Trophoblast cell (in vitro differentiated cells and primary cell): ENCODE data around the gene GPR3.

Source experiments
- DNase-seq, 2 donors: peaks; one replicate each; pipeline ENCODE4 v3.0.0-alpha.2; 2016
- H2AFZ ChIP-seq: 2 replicates; pipeline ENCODE4 v1.6.1; 2013; ENCODE audit warnings: low read length, moderate library complexity, mild to moderate bottlenecking; ENCODE audit not compliant: insufficient read depth, poor library complexity
- H2AK5ac ChIP-seq: 2 replicates; pipeline ENCODE4 v1.6.1; 2013; ENCODE audit warnings: mild to moderate bottlenecking, low read length
- H2BK120ac ChIP-seq: 2 replicates; pipeline ENCODE4 v1.6.1; 2013; ENCODE audit warnings: low read length, mild to moderate bottlenecking, moderate library complexity; ENCODE audit not compliant: insufficient read depth, poor library complexity
- H2BK12ac ChIP-seq: 2 replicates; pipeline ENCODE4 v1.6.1; 2013; ENCODE audit warnings: mild to moderate bottlenecking, low read length, moderate library complexity
- H2BK5ac ChIP-seq: 2 replicates; pipeline ENCODE4 v1.6.1; 2013; ENCODE audit warnings: low read length, low read depth, moderate library complexity, mild to moderate bottlenecking; ENCODE audit not compliant: poor library complexity
- H3K14ac ChIP-seq: 2 replicates; pipeline ENCODE4 v1.6.1; 2013; ENCODE audit warnings: mild to moderate bottlenecking, low read length
- H3K18ac ChIP-seq: 2 replicates; pipeline ENCODE4 v1.6.1; 2013; ENCODE audit warnings: mild to moderate bottlenecking, low read length
- H3K23ac ChIP-seq: 2 replicates; pipeline ENCODE4 v1.6.1; 2013; ENCODE audit warnings: low read length
- H3K27ac ChIP-seq: 2 replicates; pipeline ENCODE4 v1.5.1; 2013; ENCODE audit warnings: low read depth, mild to moderate bottlenecking, inconsistent platforms, low read length, moderate library complexity
- H3K27me3 ChIP-seq: 2 replicates; pipeline ENCODE4 v1.6.1; 2013; ENCODE audit warnings: inconsistent platforms, mild to moderate bottlenecking, low read length, moderate library complexity; ENCODE audit not compliant: insufficient read depth
- H3K36me3 ChIP-seq, 2 experiments: 1 replicate in 1 of 2; 2 replicates in 1 of 2; pipeline ENCODE4 v1.6.1; 2013; ENCODE audit warnings: low read length in 2 of 2, mild to moderate bottlenecking in 2 of 2, moderate library complexity in 1 of 2; ENCODE audit not compliant: insufficient read depth in 2 of 2, control insufficient read depth in 1 of 2
- H3K4ac ChIP-seq: 2 replicates; pipeline ENCODE4 v1.6.1; 2013; ENCODE audit warnings: low read depth, mild to moderate bottlenecking, low read length, moderate library complexity
- H3K4me1 ChIP-seq, 2 experiments: 1 replicate in 1 of 2; 2 replicates in 1 of 2; pipeline ENCODE4 v1.6.1; 2013; ENCODE audit warnings: low read length in 2 of 2, mild to moderate bottlenecking in 2 of 2, moderate library complexity in 1 of 2; ENCODE audit not compliant: insufficient read depth in 2 of 2, control insufficient read depth in 1 of 2
- H3K4me2 ChIP-seq: 2 replicates; pipeline ENCODE4 v1.6.1; 2013; ENCODE audit warnings: inconsistent platforms, mild to moderate bottlenecking, low read length, moderate library complexity
- H3K4me3 ChIP-seq: 2 replicates; pipeline ENCODE4 v1.5.1; 2013; ENCODE audit warnings: mild to moderate bottlenecking, low read depth, low read length, inconsistent platforms
- H3K79me1 ChIP-seq: one replicate; pipeline ENCODE4 v1.6.1; 2013; ENCODE audit warnings: low read length
- H3K79me2 ChIP-seq: 2 replicates; pipeline ENCODE4 v1.6.1; 2013; ENCODE audit warnings: low read length, mild to moderate bottlenecking; ENCODE audit not compliant: control insufficient read depth, insufficient read depth, poor library complexity
- H3K9ac ChIP-seq: 2 replicates; pipeline ENCODE4 v1.6.1; 2013; ENCODE audit warnings: mild to moderate bottlenecking, low read length
- H3K9me3 ChIP-seq: 2 replicates; pipeline ENCODE4 v1.6.1; 2013; ENCODE audit warnings: low read depth, mild to moderate bottlenecking, control low read depth, inconsistent platforms, low read length; ENCODE audit not compliant: insufficient read depth
- H4K12ac ChIP-seq: 2 replicates; pipeline ENCODE4 v1.6.1; 2013; ENCODE audit warnings: low read depth, mild to moderate bottlenecking, low read length, moderate library complexity
- H4K8ac ChIP-seq: 2 replicates; pipeline ENCODE4 v1.6.1; 2013; ENCODE audit warnings: low read depth, mild to moderate bottlenecking, low read length, moderate library complexity
- H4K91ac ChIP-seq: one replicate; pipeline ENCODE4 v1.6.1; 2013; ENCODE audit warnings: low read depth, mild to moderate bottlenecking, low read length, moderate library complexity
- WGBS: extraction: QIAGEN DNeasy Blood & Tissue Kit; methylation state at CpG from one replicate; pipeline ENCODE4 v1.1.7; 2013; ENCODE audit warnings: missing lambda C conversion rate; ENCODE audit not compliant: insufficient read length, insufficient coverage; ENCODE audit errors: extremely low coverage; 5-methylcytosine and 5-hydroxymethylcytosine counted together

GPR3 gene

DNA sequence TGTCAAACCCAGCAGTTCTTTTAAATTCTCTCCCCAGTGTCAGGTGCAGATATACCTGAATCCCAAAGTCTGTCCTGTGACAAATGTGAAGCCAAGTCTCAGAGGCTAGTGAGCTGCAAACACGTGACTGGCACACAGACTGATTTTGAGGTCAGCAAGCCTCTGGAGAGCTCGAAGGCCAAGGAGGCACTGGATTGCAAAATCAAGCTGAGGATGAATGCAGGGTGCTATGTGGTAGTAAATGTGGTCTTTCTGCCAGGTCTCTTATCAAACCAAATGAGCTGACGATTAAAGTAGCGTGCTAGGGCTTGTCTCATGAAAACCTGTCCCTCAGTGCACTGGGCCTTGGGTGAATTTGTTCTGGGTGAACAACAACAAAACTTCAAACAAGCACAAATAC is 20.6 kb downstream of the GPR3 start:
- WGBS = no CpG with 5 or more reads among the region's 4 CpGs
- H3K27ac ChIP-seq = no peak overlapping the region
- H3K79me2 ChIP-seq = no peaks in the 10 kb centered on the region
- no peak overlapping the region for H4K8ac ChIP-seq
- no peak overlapping the region for H4K12ac ChIP-seq
- no peak overlapping the region for H3K4ac ChIP-seq
- no peaks in the 10 kb centered on the region for H3K9me3 ChIP-seq
- no peak overlapping the region for H3K18ac ChIP-seq
- no peaks in the 10 kb centered on the region for H3K27me3 ChIP-seq
- H3K79me1 ChIP-seq = no peaks in the 10 kb centered on the region
- no peak overlapping the region for H2BK120ac ChIP-seq
- H4K91ac ChIP-seq = no peak overlapping the region
- H2BK12ac ChIP-seq = no peak overlapping the region
- H2BK5ac ChIP-seq = peak overlapping the region; percentile 4
- H3K23ac ChIP-seq = no peak overlapping the region
- no peak overlapping the region for H2AFZ ChIP-seq
- no peak overlapping the region for H3K14ac ChIP-seq
- peaks cover 0 to 3% of the 10 kb centered on the region in 2 experiments for H3K4me1 ChIP-seq
- H3K9ac ChIP-seq = no peak overlapping the region
- H2AK5ac ChIP-seq = no peak overlapping the region
- peaks cover 26 to 59% of the 10 kb centered on the region in 2 experiments for H3K36me3 ChIP-seq
- DNase-seq = no peak
- no peak overlapping the region for H3K4me2 ChIP-seq
- H3K4me3 ChIP-seq = no peak overlapping the region

- Histone ChIP-seq H4K91ac (no peak overlapping the region), H4K12ac (no peak overlapping the region), H2BK120ac (no peak overlapping the region), H3K18ac (no peak overlapping the region), H3K79me1 (no peaks in the 10 kb centered on the region), H3K79me2 (no peaks in the 10 kb centered on the region), H3K27ac (no peak overlapping the region), H2BK12ac (no peak overlapping the region), H2BK5ac (no peak overlapping the region), H3K36me3 (peaks cover 23 to 53% of the 10 kb centered on the region in 2 experiments), H4K8ac (no peak overlapping the region), H2AK5ac (no peak overlapping the region), H3K9me3 (no peaks in the 10 kb centered on the region), H3K4me1 (peaks cover 0 to 3% of the 10 kb centered on the region in 2 experiments), H3K4ac (no peak overlapping the region), H3K4me2 (no peak overlapping the region), H3K14ac (no peak overlapping the region), H3K4me3 (no peak overlapping the region), H3K23ac (no peak overlapping the region), H3K27me3 (no peaks in the 10 kb centered on the region), H3K9ac (no peak overlapping the region), H2AFZ (no peak overlapping the region)
- no CpG with 5 or more reads among the region's 1 CpG for WGBS
- DNase-seq = no peak
These were observed 21.7 kb downstream of the GPR3 start for GRCh38 chr1:27414091-27414490.

- Histone ChIP-seq H3K27ac (no peak overlapping the region), H3K23ac (no peak overlapping the region), H3K9ac (no peak overlapping the region), H2AFZ (no peak overlapping the region), H2BK12ac (no peak overlapping the region), H4K12ac (no peak overlapping the region), H3K4ac (no peak overlapping the region), H3K18ac (no peak overlapping the region), H3K79me2 (no peaks in the 10 kb centered on the region), H2BK120ac (no peak overlapping the region), H3K14ac (no peak overlapping the region), H4K8ac (no peak overlapping the region), H3K4me3 (no peak overlapping the region), H3K79me1 (no peaks in the 10 kb centered on the region), H3K4me1 (peaks cover 0 to 2% of the 10 kb centered on the region in 2 experiments), H4K91ac (no peak overlapping the region), H3K9me3 (no peaks in the 10 kb centered on the region), H2BK5ac (no peak overlapping the region), H3K4me2 (no peak overlapping the region), H2AK5ac (no peak overlapping the region), H3K36me3 (peaks cover 16 to 43% of the 10 kb centered on the region in 2 experiments), H3K27me3 (no peaks in the 10 kb centered on the region)
- WGBS = no CpG with 5 or more reads among the region's 3 CpGs
- DNase-seq = peak; percentile 39 to 71
These were observed 24.1 kb downstream of the GPR3 start for GRCh38 chr1:27416387-27417111.

DNA sequence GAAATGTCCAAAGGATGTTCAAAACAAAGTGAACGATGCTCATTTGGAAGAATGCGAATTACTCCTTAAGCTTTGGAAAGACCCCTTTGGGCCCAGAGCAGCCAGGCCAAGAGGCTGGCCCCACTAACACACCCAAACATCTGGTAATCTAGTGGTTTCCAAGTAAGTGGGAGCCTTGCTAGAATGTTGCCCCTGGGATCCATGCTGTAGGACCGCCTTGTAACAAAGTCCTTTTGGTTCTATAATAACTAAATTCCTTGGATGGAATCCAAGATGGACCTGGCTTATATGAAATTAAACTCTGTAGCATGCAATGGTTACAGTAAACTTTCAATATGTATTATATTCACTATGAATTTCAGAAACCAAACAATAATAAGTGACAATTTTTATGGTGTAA is 25.3 kb downstream of the GPR3 start:
- no peak overlapping the region for H3K23ac ChIP-seq
- no peak overlapping the region for H4K91ac ChIP-seq
- no peak overlapping the region for H3K4me3 ChIP-seq
- no peak overlapping the region for H3K14ac ChIP-seq
- peaks cover 0 to 2% of the 10 kb centered on the region in 2 experiments for H3K4me1 ChIP-seq
- H2BK120ac ChIP-seq = no peak overlapping the region
- H3K4me2 ChIP-seq = no peak overlapping the region
- no peak overlapping the region for H2BK5ac ChIP-seq
- no peak overlapping the region for H2AFZ ChIP-seq
- peak overlapping the region; percentile 1 for H2BK12ac ChIP-seq
- H3K79me1 ChIP-seq = no peaks in the 10 kb centered on the region
- H3K36me3 ChIP-seq = peaks cover 10 to 35% of the 10 kb centered on the region in 2 experiments
- H3K27me3 ChIP-seq = no peaks in the 10 kb centered on the region
- H3K9ac ChIP-seq = no peak overlapping the region
- H4K8ac ChIP-seq = no peak overlapping the region
- H3K79me2 ChIP-seq = no peaks in the 10 kb centered on the region
- H3K27ac ChIP-seq = peak overlapping the region; percentile 85
- H3K9me3 ChIP-seq = no peaks in the 10 kb centered on the region
- H4K12ac ChIP-seq = no peak overlapping the region
- no CpG with 5 or more reads among the region's 3 CpGs for WGBS
- no peak overlapping the region for H2AK5ac ChIP-seq
- H3K4ac ChIP-seq = no peak overlapping the region
- no peak for DNase-seq
- H3K18ac ChIP-seq = no peak overlapping the region
